ENCODE data around the gene STAG2.

- no peak for TF ChIP-seq EP300 (IDR thresholded peaks at IDR 0.05)
- TF ChIP-seq CTCF (IDR thresholded peaks at IDR 0.05) = no peak
Measured at GRCh38 chrX:123965712-123966111, 4.2 kb downstream of the STAG2 start.

Measured in sigmoid colon (tissue), 4 donors.